Lower leg skin (tissue), 4 donors: ENCODE measurements around the gene DAB2IP. TPM values are rescaled to one million over a fixed set of nuclear protein-coding genes. Genes with fewer than 3 reads are reported as not detected.

Source experiments
- DNase-seq, 2 donors: peaks; one replicate each; pipeline ENCODE4 v3.0.0-alpha.2; 2019; ENCODE audit warnings: low spot score in 2 of 2
- H3K4me3 ChIP-seq: fragments of 200-600 bp; sonication (generic); 2 replicates; pipeline ENCODE4 v1.5.1; 2017; ENCODE audit warnings: mild to moderate bottlenecking, low read depth; ENCODE audit not compliant: poor library complexity, severe bottlenecking
- POLR2A ChIP-seq, 2 donors: fragments of 450-650 bp; IDR thresholded peaks; one replicate each; pipeline ENCODE4 v1.6.1; 2016 to 2017; ENCODE audit warnings: antibody characterized with exemption in 2 of 2, mild to moderate bottlenecking in 1 of 2, moderate library complexity in 1 of 2
- WGBS, 2 donors: methylation state at CpG; one replicate each; pipeline ENCODE4 v1.1.5; 2018; 5-methylcytosine and 5-hydroxymethylcytosine counted together
- intact Hi-C: fragments of 100-400 bp; cut with DNase I; formaldehyde crosslinking; loops from one replicate; pipeline ENCODE4 v1.15.0; 2023; ENCODE audit warnings: low total_unique reads
- total RNA-seq, 4 donors: library from RNA; depleted of rRNA; stranded (reverse); fragments of >200 nt; gene quantifications; one replicate each; pipeline ENCODE4 v1.1.0, GENCODE V29; 2016
- TF ChIP-seq, protein P1 (sequence below), 3 donors: fragments of 450-650 bp; IDR thresholded peaks; one replicate each; pipeline ENCODE4 v1.5.1; 2016; ENCODE audit warnings: antibody characterized with exemption in 3 of 3, mild to moderate bottlenecking in 3 of 3, moderate library complexity in 2 of 3

DAB2IP gene
- total RNA-seq, 4 donors from 2014 or later: 42.5 to 68.0 (median 57.0) TPM

DNA sequence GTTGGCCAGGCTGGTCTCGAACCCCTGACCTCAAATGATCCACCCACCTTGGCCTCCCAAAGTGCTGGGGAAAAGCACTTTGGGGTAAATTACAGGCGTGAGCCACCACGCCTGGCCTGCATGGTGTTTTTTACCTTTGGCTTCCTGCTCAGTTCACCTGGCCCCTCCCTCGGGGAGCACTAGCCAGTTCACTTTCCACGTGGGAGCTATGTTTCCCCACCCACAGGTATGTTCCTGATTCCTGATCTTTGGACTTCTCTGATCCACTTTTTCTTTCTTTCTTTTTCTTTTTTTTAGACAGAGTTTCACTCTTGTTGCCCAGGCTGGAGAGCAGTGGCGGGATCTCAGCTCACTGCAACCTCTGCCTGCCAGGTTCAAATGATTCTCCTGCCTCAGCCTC, 15.8 kb downstream of the DAB2IP start:
- 75 to 89% methylated on average over 6 of the region's 6 CpGs for WGBS, 2 donors
- no peak for DNase-seq
- H3K4me3 ChIP-seq: no peak overlapping the region
- intact Hi-C loops: no loop called here
- no peak for TF ChIP-seq POLR2A (IDR thresholded peaks at IDR 0.05)
- TF ChIP-seq, protein P1, sequence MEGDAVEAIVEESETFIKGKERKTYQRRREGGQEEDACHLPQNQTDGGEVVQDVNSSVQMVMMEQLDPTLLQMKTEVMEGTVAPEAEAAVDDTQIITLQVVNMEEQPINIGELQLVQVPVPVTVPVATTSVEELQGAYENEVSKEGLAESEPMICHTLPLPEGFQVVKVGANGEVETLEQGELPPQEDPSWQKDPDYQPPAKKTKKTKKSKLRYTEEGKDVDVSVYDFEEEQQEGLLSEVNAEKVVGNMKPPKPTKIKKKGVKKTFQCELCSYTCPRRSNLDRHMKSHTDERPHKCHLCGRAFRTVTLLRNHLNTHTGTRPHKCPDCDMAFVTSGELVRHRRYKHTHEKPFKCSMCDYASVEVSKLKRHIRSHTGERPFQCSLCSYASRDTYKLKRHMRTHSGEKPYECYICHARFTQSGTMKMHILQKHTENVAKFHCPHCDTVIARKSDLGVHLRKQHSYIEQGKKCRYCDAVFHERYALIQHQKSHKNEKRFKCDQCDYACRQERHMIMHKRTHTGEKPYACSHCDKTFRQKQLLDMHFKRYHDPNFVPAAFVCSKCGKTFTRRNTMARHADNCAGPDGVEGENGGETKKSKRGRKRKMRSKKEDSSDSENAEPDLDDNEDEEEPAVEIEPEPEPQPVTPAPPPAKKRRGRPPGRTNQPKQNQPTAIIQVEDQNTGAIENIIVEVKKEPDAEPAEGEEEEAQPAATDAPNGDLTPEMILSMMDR (IDR thresholded peaks at IDR 0.05): no peak

DNA sequence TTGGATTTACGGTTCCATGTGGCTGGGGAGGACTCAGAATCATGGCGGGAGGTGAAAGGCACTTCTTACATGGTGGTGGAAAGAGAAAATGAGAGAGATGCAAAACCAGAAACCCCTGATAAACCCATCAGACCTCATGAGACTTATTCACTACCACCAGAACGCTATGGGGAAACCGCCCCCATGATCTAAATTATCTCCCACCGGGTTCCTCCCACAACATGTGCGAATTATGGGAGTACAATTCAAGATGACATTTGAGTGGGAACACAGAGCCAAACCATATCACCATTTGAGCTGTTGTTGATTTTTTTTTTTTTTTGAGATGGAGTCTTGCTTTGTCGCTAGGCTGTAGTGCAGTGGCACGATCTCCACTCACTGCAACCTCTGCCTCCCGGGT, 16.5 kb downstream of the DAB2IP start:
- TF ChIP-seq, protein P1 (IDR thresholded peaks at IDR 0.05): no peak
- TF ChIP-seq POLR2A (IDR thresholded peaks at IDR 0.05): no peak
- H3K4me3 ChIP-seq: no peak overlapping the region
- WGBS, 2 donors: 90 to 91% methylated on average over 9 of the region's 9 CpGs
- intact Hi-C loops: no loop called here
- no peak for DNase-seq

DNA sequence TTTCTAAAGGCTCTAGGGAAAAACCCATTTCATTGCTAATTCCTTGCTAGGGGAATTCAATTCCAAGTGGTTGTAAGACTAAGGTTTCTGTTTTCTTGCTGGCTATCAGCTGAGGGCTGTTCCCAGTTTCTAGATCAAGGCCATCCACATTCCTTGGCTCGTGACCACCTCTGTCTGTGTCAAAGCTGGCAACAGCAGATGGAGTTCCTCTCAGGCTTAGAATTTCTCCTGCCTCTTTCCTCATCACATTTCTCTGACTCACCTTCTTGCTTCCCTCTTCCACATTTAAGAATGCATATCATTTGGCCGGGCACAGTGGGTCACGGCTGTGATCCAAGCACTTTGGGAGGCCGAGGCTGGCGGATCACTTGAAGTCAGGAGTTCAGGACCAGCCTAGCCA, 19.0 kb downstream of the DAB2IP start:
- no peak for TF ChIP-seq POLR2A (IDR thresholded peaks at IDR 0.05)
- TF ChIP-seq, protein P1 (IDR thresholded peaks at IDR 0.05): no peak
- intact Hi-C loops: no loop called here
- H3K4me3 ChIP-seq: no peak overlapping the region
- WGBS, 2 donors: 54 to 55% methylated on average over 5 of the region's 5 CpGs
- peak; percentile 81 to 92 for DNase-seq

DNA sequence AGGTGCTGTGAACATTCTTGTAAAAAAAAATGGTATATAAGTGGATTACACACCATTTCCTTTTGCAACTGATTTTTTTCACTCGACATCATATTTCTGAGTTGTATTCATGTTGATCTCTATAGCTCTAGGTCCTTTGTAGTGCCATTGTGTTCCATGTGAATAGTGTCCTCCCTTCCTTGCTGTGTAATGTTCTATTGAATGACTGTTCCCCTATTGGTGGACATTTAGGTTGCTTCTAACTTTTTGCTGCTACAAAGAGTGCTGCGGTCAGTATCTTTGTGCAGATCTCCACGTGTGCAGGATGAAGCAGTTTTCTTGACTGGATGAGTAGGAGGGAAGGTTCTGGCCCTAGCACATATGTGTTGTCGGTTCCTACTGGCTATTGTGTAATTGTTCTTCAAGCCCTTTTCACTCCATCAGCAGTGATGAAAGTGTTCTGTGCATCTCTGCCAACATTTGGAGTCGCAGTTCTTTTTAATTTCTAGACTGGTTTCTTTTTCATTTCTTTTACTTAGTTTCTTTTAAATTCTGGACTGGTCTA, 20.2 kb downstream of the DAB2IP start:
- 57 to 66% methylated on average over 5 of the region's 5 CpGs for WGBS, 2 donors

DNA sequence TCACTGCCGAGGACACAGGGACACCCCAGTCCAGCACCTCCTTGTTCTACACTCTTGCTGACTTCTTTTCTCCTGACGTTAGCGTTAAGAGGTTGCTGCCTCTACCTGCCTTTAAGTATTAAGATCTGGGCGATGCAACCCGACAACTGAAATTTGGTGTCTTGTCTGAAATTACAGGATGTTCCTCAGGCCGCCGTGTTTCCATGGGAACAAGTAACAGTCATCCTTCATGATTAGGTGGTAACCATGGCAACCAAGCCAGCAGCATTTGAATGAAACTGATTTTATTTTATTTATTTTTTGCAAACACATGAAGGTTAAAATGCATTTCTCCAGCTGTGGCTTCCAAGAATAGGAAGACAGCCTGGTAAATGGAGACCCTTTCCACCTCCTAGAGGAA, 20.8 kb downstream of the DAB2IP start:
- DNase-seq: no peak
- WGBS, 2 donors: 83 to 87% methylated on average over 7 of the region's 7 CpGs
- intact Hi-C loops: no loop called here
- TF ChIP-seq, protein P1 (IDR thresholded peaks at IDR 0.05): no peak
- TF ChIP-seq POLR2A (IDR thresholded peaks at IDR 0.05): no peak
- H3K4me3 ChIP-seq: no peak overlapping the region

More for the DNA sequence above, 20.2 kb downstream of the DAB2IP start:
- H3K4me3 ChIP-seq: no peak overlapping the region
- intact Hi-C loops: no loop called here
- TF ChIP-seq, protein P1 (IDR thresholded peaks at IDR 0.05): no peak
- TF ChIP-seq POLR2A (IDR thresholded peaks at IDR 0.05): no peak
- no peak for DNase-seq

DNA sequence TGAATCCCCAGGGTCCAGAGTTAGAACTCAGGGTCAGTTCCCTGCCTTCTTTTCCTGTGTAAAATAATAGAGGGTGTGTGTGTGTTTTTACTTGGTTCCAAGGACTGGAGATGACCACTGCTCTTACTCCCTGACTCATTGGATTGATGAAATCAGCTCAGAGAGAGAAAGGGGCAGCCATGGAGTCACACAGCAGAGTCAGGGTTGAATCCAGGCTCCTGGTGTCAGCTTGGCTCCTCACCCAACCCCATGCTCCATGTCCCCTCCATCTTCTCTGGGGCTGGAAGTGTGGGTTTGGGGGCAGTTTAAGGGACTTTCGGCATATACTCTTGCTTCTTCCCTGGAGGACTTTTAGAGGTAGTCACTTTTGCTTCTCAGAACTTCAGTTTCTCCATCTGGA, 21.6 kb downstream of the DAB2IP start:
- TF ChIP-seq, protein P1 (IDR thresholded peaks at IDR 0.05): no peak
- no peak for TF ChIP-seq POLR2A (IDR thresholded peaks at IDR 0.05)
- 95 to 100% methylated on average over 1 of the region's 1 CpG for WGBS, 2 donors
- no peak for DNase-seq
- intact Hi-C loops: no loop called here
- H3K4me3 ChIP-seq: no peak overlapping the region
